Loucy (cell line): ENCODE measurements around the gene BMP3.
A peak's percentile ranks its signal among the peaks of the same experiment; 100 is the strongest.

ENCODE experiments used
- CTCF ChIP-seq: fragments of 200-600 bp; sonication (generic); conservative IDR thresholded peaks from 2 replicates; pipeline ENCODE4 v1.5.1; 2014; ENCODE audit warnings: mild to moderate bottlenecking, antibody characterized with exemption, low read length
- EZH2phosphoT487 ChIP-seq: fragments of 200-600 bp; IDR thresholded peaks from 2 replicates; pipeline ENCODE4 v1.6.1; 2018; ENCODE audit warnings: antibody characterized with exemption, mild to moderate bottlenecking, moderate library complexity, borderline replicate concordance

GRCh38 chr4:81069706-81070331, 39.3 kb downstream of the BMP3 start:
- TF ChIP-seq CTCF: peak; percentile 96
- TF ChIP-seq EZH2phosphoT487: no peak
